Hypothalamus (tissue), 51 donors: ENCODE data around the gene YAP1.

Experiments
- DNase-seq, 51 donors: peaks; one replicate each; lab custom pipeline; 2025; lab: John Stamatoyannopoulos, UW

Gene YAP1

GRCh38 chr11:102116453-102117205, 6.4 kb downstream of the YAP1 start:
- no peak for DNase-seq

- no peak for DNase-seq
Measured at GRCh38 chr11:102117472-102118113, 7.3 kb downstream of the YAP1 start.

- no peak for DNase-seq
Measured at GRCh38 chr11:102118937-102119336, 8.7 kb downstream of the YAP1 start.

GRCh38 chr11:102119997-102120396, 9.8 kb downstream of the YAP1 start:
- no peak for DNase-seq

- DNase-seq, result no peak
Measured at GRCh38 chr11:102120437-102120973, 10.3 kb downstream of the YAP1 start.

GRCh38 chr11:102121329-102121728, 11.1 kb downstream of the YAP1 start:
- DNase-seq, result no peak

- DNase-seq, result no peak
Measured at GRCh38 chr11:102134597-102134996, 24.4 kb downstream of the YAP1 start.

- no peak for DNase-seq
Measured at GRCh38 chr11:102135256-102135655, 25.0 kb downstream of the YAP1 start.

- DNase-seq, result no peak
Measured at GRCh38 chr11:102138223-102138622, 28.0 kb downstream of the YAP1 start.

- no peak for DNase-seq
Measured at GRCh38 chr11:102138670-102139069, 28.4 kb downstream of the YAP1 start.

- no peak for DNase-seq
Measured at GRCh38 chr11:102139081-102139498, 28.8 kb downstream of the YAP1 start.

GRCh38 chr11:102142333-102142732, 32.1 kb downstream of the YAP1 start:
- DNase-seq, result no peak

- no peak for DNase-seq
Measured at GRCh38 chr11:102143867-102144266, 33.6 kb downstream of the YAP1 start.

GRCh38 chr11:102144357-102145355, 34.4 kb downstream of the YAP1 start:
- no peak for DNase-seq

- DNase-seq, result no peak
Measured at GRCh38 chr11:102147015-102147414, 36.8 kb downstream of the YAP1 start.

- no peak for DNase-seq
Measured at GRCh38 chr11:102147632-102148031, 37.4 kb downstream of the YAP1 start.

GRCh38 chr11:102148059-102148458, 37.8 kb downstream of the YAP1 start:
- DNase-seq, result no peak

GRCh38 chr11:102151784-102152525, 41.7 kb downstream of the YAP1 start:
- DNase-seq, result no peak

GRCh38 chr11:102153082-102153481, 42.8 kb downstream of the YAP1 start:
- no peak for DNase-seq

- DNase-seq, result no peak
Measured at GRCh38 chr11:102154806-102155205, 44.6 kb downstream of the YAP1 start.
